ENCODE data around the gene FAM181B.
A peak's percentile ranks its signal among the peaks of the same experiment; 100 is the strongest.

The FAM181B gene

DNA sequence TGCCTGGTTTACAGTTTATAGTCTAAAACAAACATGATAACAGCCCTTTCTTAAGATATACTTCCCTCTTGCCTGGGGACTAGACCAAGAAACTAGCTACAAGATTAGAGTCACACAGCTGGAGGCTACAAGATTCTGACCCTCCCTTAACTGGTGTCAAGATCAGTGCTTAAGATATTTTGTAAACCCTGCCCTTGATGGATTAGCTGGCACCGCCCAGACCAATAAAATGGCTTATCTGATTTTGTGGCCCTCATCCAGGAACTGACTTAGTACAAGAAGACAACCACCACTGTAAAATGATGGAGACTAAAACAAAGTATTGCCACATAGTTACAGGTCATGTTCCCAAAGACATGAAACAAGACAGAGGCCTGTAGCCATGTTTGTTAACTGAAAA is 53.4 kb downstream of the FAM181B start:
- DNase-seq = peak; percentile 16

All from activated CD4-positive, alpha-beta T cell treated with anti-CD3 and anti-CD28 coated beads, Interleukin-10, Interleukin-2, amounts not matched to agents 100 ng/mL and 50 ng/mL, durations not matched to agents 16 hours and 8 hours (primary cell).